HG03378 (cell line): ENCODE data around the gene CEP76.
"Not testable (repeated sequence)": the region's sequence is repeated elsewhere in the genome, so short reads cannot be mapped to it uniquely, and the experiment has no call there.

Experiments used
- ATAC-seq: cut with Tn5 transposase; IDR thresholded peaks from one replicate; pipeline ENCODE4 v1.9.1; 2021; ENCODE audit warnings: mild to moderate bottlenecking, moderate library complexity; ENCODE audit not compliant: unreplicated experiment

The CEP76 gene

GRCh38 chr18:12645751-12646203 lies 56.7 kb downstream of the CEP76 start:
- no peak for ATAC-seq

- no peak for ATAC-seq
Measured at GRCh38 chr18:12645254-12645653, 57.3 kb downstream of the CEP76 start.

GRCh38 chr18:12643756-12644155 lies 58.8 kb downstream of the CEP76 start:
- not testable (repeated sequence) for ATAC-seq

GRCh38 chr18:12640881-12641200 lies 61.7 kb downstream of the CEP76 start:
- no peak for ATAC-seq

GRCh38 chr18:12639990-12640880 lies 62.3 kb downstream of the CEP76 start:
- no peak for ATAC-seq

GRCh38 chr18:12638644-12639124 lies 63.8 kb downstream of the CEP76 start:
- no peak for ATAC-seq

GRCh38 chr18:12637901-12638643 lies 64.5 kb downstream of the CEP76 start:
- no peak for ATAC-seq

GRCh38 chr18:12637393-12637792 lies 65.1 kb downstream of the CEP76 start:
- ATAC-seq = no peak

GRCh38 chr18:12631831-12632477 lies 70.6 kb downstream of the CEP76 start:
- ATAC-seq = no peak

- ATAC-seq = no peak
Measured at GRCh38 chr18:12630136-12630535, 72.4 kb downstream of the CEP76 start.

GRCh38 chr18:12628706-12629702 lies 73.5 kb downstream of the CEP76 start:
- no peak for ATAC-seq

- not testable (repeated sequence) for ATAC-seq
Measured at GRCh38 chr18:12627199-12627598, 75.3 kb downstream of the CEP76 start.

GRCh38 chr18:12625241-12625640 lies 77.3 kb downstream of the CEP76 start:
- no peak for ATAC-seq
